Measurements from ENCODE around the gene APOBEC3F.
"Not testable (repeated sequence)": the region's sequence is repeated elsewhere in the genome, so short reads cannot be mapped to it uniquely, and the experiment has no call there.

DNA sequence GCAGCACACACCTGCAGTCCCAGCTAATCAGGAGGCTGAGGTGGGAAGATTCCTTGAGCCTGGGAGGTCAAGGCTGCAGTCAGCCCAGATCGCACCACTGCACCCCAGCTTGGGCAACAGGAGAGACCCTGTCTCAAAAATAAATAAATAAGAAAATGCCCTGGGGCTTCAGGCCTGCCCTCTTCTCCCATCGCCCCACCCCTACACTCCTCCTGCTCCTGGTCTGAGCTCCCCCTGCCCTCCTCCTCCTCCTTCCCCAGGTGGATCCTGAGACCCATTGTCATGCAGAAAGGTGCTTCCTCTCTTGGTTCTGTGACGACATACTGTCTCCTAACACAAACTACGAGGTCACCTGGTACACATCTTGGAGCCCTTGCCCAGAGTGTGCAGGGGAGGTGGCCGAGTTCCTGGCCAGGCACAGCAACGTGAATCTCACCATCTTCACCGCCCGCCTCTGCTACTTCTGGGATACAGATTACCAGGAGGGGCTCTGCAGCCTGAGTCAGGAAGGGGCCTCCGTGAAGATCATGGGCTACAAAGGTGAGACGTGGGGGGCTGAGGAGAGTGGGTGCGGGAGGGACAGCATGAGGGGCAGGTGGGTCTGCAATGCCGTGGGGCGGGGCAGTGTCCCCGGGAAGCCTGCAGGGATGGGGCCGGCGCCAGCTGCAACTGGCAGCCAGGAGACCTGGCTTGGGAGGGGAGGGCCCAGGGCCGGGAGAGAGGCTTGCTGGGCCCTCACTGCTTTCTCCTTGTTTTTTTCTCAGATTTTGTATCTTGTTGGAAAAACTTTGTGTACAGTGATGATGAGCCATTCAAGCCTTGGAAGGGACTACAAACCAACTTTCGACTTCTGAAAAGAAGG, 9.0 kb upstream of the APOBEC3F start:
- TF ChIP-seq, protein P1, sequence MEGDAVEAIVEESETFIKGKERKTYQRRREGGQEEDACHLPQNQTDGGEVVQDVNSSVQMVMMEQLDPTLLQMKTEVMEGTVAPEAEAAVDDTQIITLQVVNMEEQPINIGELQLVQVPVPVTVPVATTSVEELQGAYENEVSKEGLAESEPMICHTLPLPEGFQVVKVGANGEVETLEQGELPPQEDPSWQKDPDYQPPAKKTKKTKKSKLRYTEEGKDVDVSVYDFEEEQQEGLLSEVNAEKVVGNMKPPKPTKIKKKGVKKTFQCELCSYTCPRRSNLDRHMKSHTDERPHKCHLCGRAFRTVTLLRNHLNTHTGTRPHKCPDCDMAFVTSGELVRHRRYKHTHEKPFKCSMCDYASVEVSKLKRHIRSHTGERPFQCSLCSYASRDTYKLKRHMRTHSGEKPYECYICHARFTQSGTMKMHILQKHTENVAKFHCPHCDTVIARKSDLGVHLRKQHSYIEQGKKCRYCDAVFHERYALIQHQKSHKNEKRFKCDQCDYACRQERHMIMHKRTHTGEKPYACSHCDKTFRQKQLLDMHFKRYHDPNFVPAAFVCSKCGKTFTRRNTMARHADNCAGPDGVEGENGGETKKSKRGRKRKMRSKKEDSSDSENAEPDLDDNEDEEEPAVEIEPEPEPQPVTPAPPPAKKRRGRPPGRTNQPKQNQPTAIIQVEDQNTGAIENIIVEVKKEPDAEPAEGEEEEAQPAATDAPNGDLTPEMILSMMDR (conservative IDR thresholded peaks at IDR 0.05), result not testable (repeated sequence)
- TF ChIP-seq ZFX (IDR thresholded peaks at IDR 0.05), result not testable (repeated sequence)

Measured in C4-2B (cell line).